ENCODE data around the gene CDYL. TPM values are rescaled to one million over a fixed set of nuclear protein-coding genes. Genes with fewer than 3 reads are reported as not detected.

Gene CDYL
- total RNA-seq, 2 donors from 2014 or later, result 6.6 to 8.0 TPM

DNA sequence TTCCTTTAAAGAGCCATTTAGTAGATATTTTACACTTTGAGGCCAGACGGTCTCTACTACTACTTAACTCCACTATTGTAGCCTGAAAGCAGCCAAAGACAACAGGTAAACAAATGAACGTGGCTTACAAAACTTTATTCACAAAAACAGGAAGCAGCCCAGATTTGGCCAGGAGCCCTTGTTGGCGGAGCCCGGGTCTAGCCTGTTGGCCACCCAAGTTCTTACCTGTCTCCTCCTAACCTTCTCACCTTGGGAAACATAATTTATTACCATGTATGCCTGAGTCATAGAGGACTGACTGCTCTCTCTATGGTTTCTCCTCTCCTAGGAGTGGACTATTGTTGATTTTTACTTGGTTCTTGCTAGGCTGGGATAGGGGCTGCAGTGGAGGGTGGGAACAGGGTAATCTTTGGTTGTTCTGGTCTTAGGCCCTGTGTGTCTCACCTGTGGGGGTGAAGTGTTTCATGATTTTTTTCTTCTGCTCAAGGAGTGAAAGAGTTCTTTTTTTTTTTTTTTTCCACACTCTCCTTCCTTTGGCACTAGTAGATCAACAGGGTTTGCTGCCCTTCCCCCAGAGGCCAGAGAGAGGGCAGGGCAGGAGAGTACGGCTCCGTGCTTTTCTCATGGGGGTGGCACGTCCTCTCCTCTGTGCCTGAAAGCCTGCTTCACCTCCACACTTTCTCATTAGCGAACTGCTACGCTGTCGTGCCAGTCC lies 137.7 kb downstream of the CDYL start:
- peak; percentile 56 for ATAC-seq
- H3K9me3 ChIP-seq, result no peaks in the 10 kb centered on the region
- WGBS, 2 donors, result 69 to 70% methylated on average over 9 to 10 of the region's 10 CpGs
- H3K27ac ChIP-seq, result peak overlapping the region in 1 of 4 donors; percentile 8
- H3K27me3 ChIP-seq, result no peaks in the 10 kb centered on the region
- H3K4me1 ChIP-seq, result peaks cover 18% of the 10 kb centered on the region
- H3K4me3 ChIP-seq, result no peak overlapping the region
- H3K36me3 ChIP-seq (replicated peaks in 1 of 2; ENCODE audit: insufficient read depth in 1 of 2, low read depth in 2 of 2), result no peaks in the 10 kb centered on the region
- TF ChIP-seq POLR2A (IDR thresholded peaks at IDR 0.05), result no peak
- TF ChIP-seq, protein P1, sequence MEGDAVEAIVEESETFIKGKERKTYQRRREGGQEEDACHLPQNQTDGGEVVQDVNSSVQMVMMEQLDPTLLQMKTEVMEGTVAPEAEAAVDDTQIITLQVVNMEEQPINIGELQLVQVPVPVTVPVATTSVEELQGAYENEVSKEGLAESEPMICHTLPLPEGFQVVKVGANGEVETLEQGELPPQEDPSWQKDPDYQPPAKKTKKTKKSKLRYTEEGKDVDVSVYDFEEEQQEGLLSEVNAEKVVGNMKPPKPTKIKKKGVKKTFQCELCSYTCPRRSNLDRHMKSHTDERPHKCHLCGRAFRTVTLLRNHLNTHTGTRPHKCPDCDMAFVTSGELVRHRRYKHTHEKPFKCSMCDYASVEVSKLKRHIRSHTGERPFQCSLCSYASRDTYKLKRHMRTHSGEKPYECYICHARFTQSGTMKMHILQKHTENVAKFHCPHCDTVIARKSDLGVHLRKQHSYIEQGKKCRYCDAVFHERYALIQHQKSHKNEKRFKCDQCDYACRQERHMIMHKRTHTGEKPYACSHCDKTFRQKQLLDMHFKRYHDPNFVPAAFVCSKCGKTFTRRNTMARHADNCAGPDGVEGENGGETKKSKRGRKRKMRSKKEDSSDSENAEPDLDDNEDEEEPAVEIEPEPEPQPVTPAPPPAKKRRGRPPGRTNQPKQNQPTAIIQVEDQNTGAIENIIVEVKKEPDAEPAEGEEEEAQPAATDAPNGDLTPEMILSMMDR (IDR thresholded peaks at IDR 0.05), result no peak
- intact Hi-C loops (cut with DNase I), result no loop called here
- DNase-seq, result no peak

DNA sequence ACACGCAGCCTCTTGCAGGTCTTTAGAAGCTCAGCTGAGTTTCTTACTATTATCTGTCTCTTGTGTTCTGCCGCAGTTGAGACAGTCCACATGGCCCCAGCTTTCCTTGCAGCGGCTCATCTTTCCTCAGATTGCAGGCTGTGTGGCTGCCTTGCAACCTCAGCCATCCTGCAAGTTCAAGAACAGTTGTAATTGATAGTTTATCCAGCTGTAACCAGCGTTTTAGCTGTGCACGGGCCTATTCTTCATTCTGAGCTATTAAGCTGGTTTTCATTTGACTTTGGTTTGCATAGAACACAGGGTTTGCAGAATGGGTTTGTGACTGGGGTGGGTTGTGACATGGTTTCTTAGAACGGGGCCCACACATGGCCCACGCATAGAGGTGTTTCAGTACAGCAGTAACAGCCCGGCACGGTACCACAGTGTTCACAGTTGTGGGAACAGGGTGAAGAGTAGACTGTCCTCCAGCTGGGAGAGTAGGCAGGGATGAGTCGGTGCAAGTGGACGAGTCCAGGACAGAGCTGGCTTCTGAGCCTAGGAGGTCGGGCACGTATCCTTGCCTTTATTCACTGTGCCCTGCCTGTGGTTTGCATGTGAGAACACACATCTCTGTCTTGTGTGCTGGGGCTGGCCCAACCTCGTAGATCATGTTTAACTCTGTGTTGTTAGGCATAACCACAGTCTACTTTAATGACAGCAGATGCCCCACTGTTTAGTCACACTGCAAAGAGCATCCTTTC lies 138.4 kb downstream of the CDYL start:
- 65 to 76% methylated on average over 14 of the region's 14 CpGs for WGBS, 2 donors
- Histone ChIP-seq H3K27me3 (no peaks in the 10 kb centered on the region), H3K4me3 (no peak overlapping the region), H3K27ac (peak overlapping the region in 1 of 4 donors; percentile 8), H3K36me3 (replicated peaks in 1 of 2; ENCODE audit: insufficient read depth in 1 of 2, low read depth in 2 of 2) (no peaks in the 10 kb centered on the region), H3K4me1 (peaks cover 18% of the 10 kb centered on the region), H3K9me3 (no peaks in the 10 kb centered on the region)
- ATAC-seq (no peak), DNase-seq (no peak)
- intact Hi-C loops (cut with DNase I), result no loop called here
- TF ChIP-seq POLR2A (IDR thresholded peaks at IDR 0.05), result no peak
- TF ChIP-seq, protein P1 (IDR thresholded peaks at IDR 0.05), result no peak

DNA sequence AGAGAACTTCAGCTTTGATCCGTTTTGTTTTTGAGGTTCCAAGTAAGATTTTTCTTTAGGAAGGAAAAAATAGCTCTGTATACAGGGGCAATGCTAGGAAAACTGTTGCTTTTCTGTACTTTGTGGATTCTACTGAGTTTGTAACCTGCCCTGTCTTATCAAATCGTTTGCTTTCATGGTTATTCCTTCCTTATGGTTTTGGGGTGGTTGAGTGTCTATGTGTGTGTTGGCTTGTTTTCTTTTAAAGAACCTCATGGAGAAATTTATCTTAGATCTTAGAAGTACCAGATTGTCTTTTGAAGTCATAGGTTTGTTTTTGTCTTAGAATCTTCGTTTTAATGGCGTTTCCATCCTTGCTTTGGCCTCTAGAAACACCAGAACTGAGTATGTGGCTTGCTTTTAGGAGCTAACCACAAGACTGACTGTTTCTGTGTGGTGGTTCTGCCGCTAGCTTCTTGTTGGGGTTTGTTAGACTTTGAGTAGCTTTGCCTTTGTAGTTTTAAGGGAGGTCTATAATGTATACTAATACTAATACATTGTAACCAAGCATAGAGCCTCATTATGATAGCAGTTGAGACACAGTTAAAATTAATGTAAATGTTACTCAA lies 140.9 kb downstream of the CDYL start:
- H3K4me3 ChIP-seq, result no peak overlapping the region
- ATAC-seq (no peak), DNase-seq (no peak)
- TF ChIP-seq, protein P1 (IDR thresholded peaks at IDR 0.05), result no peak
- no peak for TF ChIP-seq POLR2A (IDR thresholded peaks at IDR 0.05)
- no peaks in the 10 kb centered on the region for H3K9me3 ChIP-seq
- intact Hi-C loops (cut with DNase I), result no loop called here
- H3K27me3 ChIP-seq, result no peaks in the 10 kb centered on the region
- no peak overlapping the region for H3K27ac ChIP-seq
- 51 to 69% methylated on average over 5 of the region's 5 CpGs for WGBS, 2 donors
- no peaks in the 10 kb centered on the region for H3K36me3 ChIP-seq (replicated peaks in 1 of 2; ENCODE audit: insufficient read depth in 1 of 2, low read depth in 2 of 2)
- peaks cover 12% of the 10 kb centered on the region for H3K4me1 ChIP-seq

GRCh38 chr6:4920914-4921410 lies 144.8 kb downstream of the CDYL start:
- 90 to 91% methylated on average over 5 of the region's 5 CpGs for WGBS, 2 donors
- DNase-seq (no peak), ATAC-seq (no peak)
- no peak for TF ChIP-seq POLR2A (IDR thresholded peaks at IDR 0.05)
- TF ChIP-seq, protein P1 (IDR thresholded peaks at IDR 0.05), result no peak
- H3K36me3 ChIP-seq (replicated peaks in 1 of 2; ENCODE audit: insufficient read depth in 1 of 2, low read depth in 2 of 2), result no peaks in the 10 kb centered on the region
- H3K27ac ChIP-seq, result no peak overlapping the region
- H3K4me3 ChIP-seq, result no peak overlapping the region
- H3K9me3 ChIP-seq, result no peaks in the 10 kb centered on the region
- no peaks in the 10 kb centered on the region for H3K27me3 ChIP-seq
- no peaks in the 10 kb centered on the region for H3K4me1 ChIP-seq
- intact Hi-C loops (cut with DNase I), result no loop called here

Data from body of pancreas (tissue), 4 donors.